ENCODE data around the gene TENM3.
A peak's percentile ranks its signal among the peaks of the same experiment; 100 is the strongest.

TENM3 gene

DNA sequence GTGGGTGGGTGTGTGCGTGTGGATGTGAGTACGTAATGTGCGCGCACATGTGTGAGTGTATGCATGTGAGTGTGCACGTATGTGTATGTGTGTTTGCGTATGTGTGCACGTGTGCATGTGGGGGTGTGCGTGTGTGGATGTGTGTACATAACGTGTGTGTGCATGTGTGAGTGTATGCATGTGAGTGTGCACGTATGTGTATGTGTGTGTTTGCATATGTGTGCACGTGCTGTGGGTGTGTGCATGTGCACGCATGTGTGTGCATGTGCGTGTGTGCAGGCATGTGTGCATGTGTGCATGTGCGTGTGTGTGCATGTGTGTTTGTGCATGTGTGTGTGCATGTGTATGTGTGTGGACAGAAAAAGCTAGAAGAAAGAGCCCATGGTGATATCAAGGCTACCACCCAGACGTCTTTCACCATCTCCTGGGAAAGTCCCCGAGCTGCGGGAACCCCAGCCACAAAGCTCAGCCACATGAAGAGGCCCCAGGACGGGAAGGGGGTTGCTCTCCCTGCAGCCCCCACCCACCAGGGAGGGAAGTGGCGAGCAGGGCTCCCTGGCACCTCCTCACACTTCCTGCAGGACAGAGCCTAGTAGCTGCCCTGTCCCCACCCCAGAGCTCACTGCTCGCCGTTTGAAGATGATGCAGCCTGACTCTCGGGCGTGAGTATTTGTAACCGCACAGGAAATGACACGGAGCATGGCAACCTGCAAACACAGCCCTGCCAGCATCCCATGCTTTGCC lies 565.6 kb downstream of the TENM3 start:
- TF ChIP-seq EZH2phosphoT487 (IDR thresholded peaks at IDR 0.05; ENCODE audit: borderline replicate concordance, low read length) = no peak
- TF ChIP-seq, protein P1, sequence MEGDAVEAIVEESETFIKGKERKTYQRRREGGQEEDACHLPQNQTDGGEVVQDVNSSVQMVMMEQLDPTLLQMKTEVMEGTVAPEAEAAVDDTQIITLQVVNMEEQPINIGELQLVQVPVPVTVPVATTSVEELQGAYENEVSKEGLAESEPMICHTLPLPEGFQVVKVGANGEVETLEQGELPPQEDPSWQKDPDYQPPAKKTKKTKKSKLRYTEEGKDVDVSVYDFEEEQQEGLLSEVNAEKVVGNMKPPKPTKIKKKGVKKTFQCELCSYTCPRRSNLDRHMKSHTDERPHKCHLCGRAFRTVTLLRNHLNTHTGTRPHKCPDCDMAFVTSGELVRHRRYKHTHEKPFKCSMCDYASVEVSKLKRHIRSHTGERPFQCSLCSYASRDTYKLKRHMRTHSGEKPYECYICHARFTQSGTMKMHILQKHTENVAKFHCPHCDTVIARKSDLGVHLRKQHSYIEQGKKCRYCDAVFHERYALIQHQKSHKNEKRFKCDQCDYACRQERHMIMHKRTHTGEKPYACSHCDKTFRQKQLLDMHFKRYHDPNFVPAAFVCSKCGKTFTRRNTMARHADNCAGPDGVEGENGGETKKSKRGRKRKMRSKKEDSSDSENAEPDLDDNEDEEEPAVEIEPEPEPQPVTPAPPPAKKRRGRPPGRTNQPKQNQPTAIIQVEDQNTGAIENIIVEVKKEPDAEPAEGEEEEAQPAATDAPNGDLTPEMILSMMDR (IDR thresholded peaks at IDR 0.05; ENCODE audit: low read depth, low read length, poor library complexity, severe bottlenecking) = no peak
- Histone ChIP-seq H3K36me3 (ENCODE audit: control insufficient read depth, low read length) (no peaks in the 10 kb centered on the region), H3K4me1 (ENCODE audit: control insufficient read depth, low read length) (no peaks in the 10 kb centered on the region), H3K79me2 (ENCODE audit: control insufficient read depth, low read length) (no peaks in the 10 kb centered on the region), H4K20me1 (ENCODE audit: control insufficient read depth, insufficient read depth, low read depth, low read length) (no peaks in the 10 kb centered on the region), H3K4me3 (ENCODE audit: low read length) (no peak overlapping the region), H3F3A (ENCODE audit: control insufficient read depth, insufficient read depth) (no peaks in the 10 kb centered on the region), H3K27ac (ENCODE audit: low read depth, low read length) (no peak overlapping the region), H3K27me3 (ENCODE audit: control insufficient read depth, low read length) (no peaks in the 10 kb centered on the region), H3K4me2 (ENCODE audit: low read length) (no peak overlapping the region), H3K9me3 (ENCODE audit: control insufficient read depth, insufficient read depth, low read length) (peaks cover 11% of the 10 kb centered on the region; the same call in 1 of the 2 replicates), H3K9me2 (replicated peaks; ENCODE audit: control insufficient read depth, low read length) (no peaks in the 10 kb centered on the region)

DNA sequence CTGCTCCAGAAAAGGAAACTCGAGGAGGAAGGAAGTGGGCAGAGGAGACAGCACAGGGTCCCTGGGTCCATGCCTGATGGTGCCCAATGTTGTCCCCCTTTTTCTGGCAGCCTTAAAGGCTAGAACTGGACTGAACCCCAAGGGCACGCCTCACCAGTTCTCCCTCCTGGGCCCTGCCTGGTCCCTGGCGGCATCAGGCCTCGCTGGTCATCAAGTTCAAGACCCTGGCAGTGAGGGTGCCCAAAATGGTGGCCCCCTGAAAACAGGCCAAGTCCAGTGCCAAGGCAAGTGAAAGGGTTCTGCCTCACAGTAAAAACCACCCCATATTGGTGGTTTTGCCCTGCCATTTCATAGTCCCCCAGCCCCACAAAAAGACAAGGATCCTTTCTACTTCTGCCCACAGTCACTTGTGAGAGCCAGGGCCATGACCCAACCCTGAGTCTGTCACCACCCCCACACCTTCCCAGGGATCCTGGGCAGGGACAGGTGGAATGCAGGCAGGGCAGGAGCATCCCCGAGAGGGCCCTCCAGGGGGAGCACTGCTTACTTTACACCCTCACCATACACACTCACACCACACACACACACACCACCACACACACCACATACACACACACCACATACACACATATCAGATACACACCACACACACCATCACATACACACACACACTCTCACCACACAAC lies 566.4 kb downstream of the TENM3 start:
- Histone ChIP-seq H3K9me2 (replicated peaks; ENCODE audit: control insufficient read depth, low read length) (no peaks in the 10 kb centered on the region), H3K27ac (ENCODE audit: low read depth, low read length) (no peak overlapping the region), H3K9me3 (ENCODE audit: control insufficient read depth, insufficient read depth, low read length) (peaks cover 11% of the 10 kb centered on the region; the same call in 1 of the 2 replicates), H3K27me3 (ENCODE audit: control insufficient read depth, low read length) (no peaks in the 10 kb centered on the region), H3K79me2 (ENCODE audit: control insufficient read depth, low read length) (no peaks in the 10 kb centered on the region), H4K20me1 (ENCODE audit: control insufficient read depth, insufficient read depth, low read depth, low read length) (no peaks in the 10 kb centered on the region), H3K36me3 (ENCODE audit: control insufficient read depth, low read length) (no peaks in the 10 kb centered on the region), H3F3A (ENCODE audit: control insufficient read depth, insufficient read depth) (no peaks in the 10 kb centered on the region), H3K4me1 (ENCODE audit: control insufficient read depth, low read length) (no peaks in the 10 kb centered on the region), H3K4me2 (ENCODE audit: low read length) (no peak overlapping the region), H3K4me3 (ENCODE audit: low read length) (no peak overlapping the region)
- TF ChIP-seq, protein P1 (IDR thresholded peaks at IDR 0.05; ENCODE audit: low read depth, low read length, poor library complexity, severe bottlenecking) = peak; percentile 33
- TF ChIP-seq EZH2phosphoT487 (IDR thresholded peaks at IDR 0.05; ENCODE audit: borderline replicate concordance, low read length) = no peak

DNA sequence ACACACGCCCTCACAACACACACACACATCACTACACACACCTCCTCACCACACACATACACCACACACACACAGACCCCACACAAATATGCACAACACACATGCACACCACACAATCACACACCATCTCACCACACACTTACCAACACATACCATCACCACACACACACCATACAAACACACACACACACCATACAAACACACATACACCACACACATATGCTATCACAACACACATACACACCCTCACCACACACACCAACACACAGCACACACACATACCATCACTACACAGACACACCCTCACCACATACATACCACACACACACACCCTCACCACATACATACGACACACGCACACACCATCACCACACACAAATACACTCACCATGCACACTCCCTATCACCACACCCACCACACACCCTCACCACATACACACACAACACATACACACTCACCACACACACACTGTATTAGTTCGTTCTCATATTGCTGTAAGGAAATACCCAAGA lies 567.0 kb downstream of the TENM3 start:
- Histone ChIP-seq H3K27ac (ENCODE audit: low read depth, low read length) (no peak overlapping the region), H3K9me2 (replicated peaks; ENCODE audit: control insufficient read depth, low read length) (no peaks in the 10 kb centered on the region), H3K36me3 (ENCODE audit: control insufficient read depth, low read length) (no peaks in the 10 kb centered on the region), H3F3A (ENCODE audit: control insufficient read depth, insufficient read depth) (no peaks in the 10 kb centered on the region), H4K20me1 (ENCODE audit: control insufficient read depth, insufficient read depth, low read depth, low read length) (no peaks in the 10 kb centered on the region), H3K4me1 (ENCODE audit: control insufficient read depth, low read length) (no peaks in the 10 kb centered on the region), H3K4me2 (ENCODE audit: low read length) (no peak overlapping the region), H3K27me3 (ENCODE audit: control insufficient read depth, low read length) (no peaks in the 10 kb centered on the region), H3K4me3 (ENCODE audit: low read length) (no peak overlapping the region), H3K9me3 (ENCODE audit: control insufficient read depth, insufficient read depth, low read length) (peaks cover 11% of the 10 kb centered on the region; the same call in 1 of the 2 replicates), H3K79me2 (ENCODE audit: control insufficient read depth, low read length) (no peaks in the 10 kb centered on the region)
- TF ChIP-seq, protein P1 (IDR thresholded peaks at IDR 0.05; ENCODE audit: low read depth, low read length, poor library complexity, severe bottlenecking) = no peak
- TF ChIP-seq EZH2phosphoT487 (IDR thresholded peaks at IDR 0.05; ENCODE audit: borderline replicate concordance, low read length) = no peak
